ENCODE data around the gene DNAAF1.
"Not testable (repeated sequence)": the region's sequence is repeated elsewhere in the genome, so short reads cannot be mapped to it uniquely, and the experiment has no call there.

Gene DNAAF1

DNA sequence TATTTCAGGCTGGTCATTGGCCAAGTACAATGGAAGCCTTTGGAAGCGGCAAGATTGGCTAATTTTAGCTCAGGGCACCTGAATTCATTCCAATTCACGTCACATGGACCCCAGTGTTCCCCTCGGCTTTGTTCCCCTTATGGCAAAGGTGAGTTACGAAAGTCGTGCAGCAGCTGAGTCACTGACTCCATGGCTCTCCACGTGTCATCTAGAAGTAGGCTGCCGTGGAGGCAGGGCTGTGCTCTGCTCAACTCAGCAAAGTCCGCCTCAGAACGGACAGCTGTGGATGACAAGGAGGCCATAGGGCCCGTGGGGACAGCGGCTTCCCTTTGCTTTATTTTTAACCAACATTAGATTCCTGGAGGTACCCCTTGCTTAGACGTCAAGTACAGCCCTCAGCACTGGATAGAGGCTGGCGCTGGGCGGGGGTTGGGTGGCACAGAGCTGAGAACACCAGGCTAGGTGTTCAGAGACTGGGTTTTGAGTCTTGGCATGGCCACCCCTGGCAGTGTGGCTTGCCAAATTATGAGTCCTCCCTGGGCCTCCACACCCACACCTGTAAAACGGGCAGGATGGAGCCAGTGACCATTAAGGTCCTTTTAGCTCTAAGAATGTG, 69.5 kb downstream of the DNAAF1 start:
- DNase-seq (ENCODE audit: insufficient read length, low spot score) (no peak), FAIRE-seq (no peak)
- TF ChIP-seq PAX5 (IDR thresholded peaks at IDR 0.05; ENCODE audit: insufficient read depth, low read length, severe bottlenecking): no peak
- no peak for TF ChIP-seq POLR2A (IDR thresholded peaks at IDR 0.05; ENCODE audit: low read depth, low read length)
- TF ChIP-seq SPI1 (IDR thresholded peaks at IDR 0.05; ENCODE audit: low read depth, low read length): no peak
- no peak for TF ChIP-seq POU2F2 (IDR thresholded peaks at IDR 0.05; ENCODE audit: low read depth, low read length)
- no peak for TF ChIP-seq TAF1 (IDR thresholded peaks at IDR 0.05; ENCODE audit: low read depth, low read length)
- no peak for TF ChIP-seq POLR2AphosphoS5 (IDR thresholded peaks at IDR 0.05; ENCODE audit: low read depth, low read length)

DNA sequence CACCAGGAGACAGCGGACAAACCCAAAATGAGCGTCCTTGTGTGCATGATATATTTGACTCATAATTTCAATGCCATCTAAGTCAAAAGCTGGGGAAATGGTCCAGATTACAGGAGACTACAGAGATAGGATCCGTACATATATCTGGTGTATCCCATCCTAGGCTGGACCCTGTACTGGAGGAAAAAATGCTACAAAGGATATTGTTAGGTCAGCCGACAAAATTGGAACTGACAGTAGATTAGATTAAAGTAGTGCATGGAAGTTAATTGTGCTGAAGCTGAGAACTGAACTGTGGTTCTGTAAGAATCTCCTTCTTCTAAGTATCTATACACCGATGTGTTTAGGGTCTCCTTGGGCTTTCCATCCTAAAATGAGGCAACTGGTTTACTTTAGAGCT, 70.4 kb downstream of the DNAAF1 start:
- FAIRE-seq (no peak), DNase-seq (ENCODE audit: insufficient read length, low spot score) (no peak)
- TF ChIP-seq TAF1 (IDR thresholded peaks at IDR 0.05; ENCODE audit: low read depth, low read length) (no peak), POU2F2 (IDR thresholded peaks at IDR 0.05; ENCODE audit: low read depth, low read length) (no peak), SPI1 (IDR thresholded peaks at IDR 0.05; ENCODE audit: low read depth, low read length) (no peak), POLR2AphosphoS5 (IDR thresholded peaks at IDR 0.05; ENCODE audit: low read depth, low read length) (no peak), POLR2A (IDR thresholded peaks at IDR 0.05; ENCODE audit: low read depth, low read length) (no peak), PAX5 (IDR thresholded peaks at IDR 0.05; ENCODE audit: insufficient read depth, low read length, severe bottlenecking) (no peak)

DNA sequence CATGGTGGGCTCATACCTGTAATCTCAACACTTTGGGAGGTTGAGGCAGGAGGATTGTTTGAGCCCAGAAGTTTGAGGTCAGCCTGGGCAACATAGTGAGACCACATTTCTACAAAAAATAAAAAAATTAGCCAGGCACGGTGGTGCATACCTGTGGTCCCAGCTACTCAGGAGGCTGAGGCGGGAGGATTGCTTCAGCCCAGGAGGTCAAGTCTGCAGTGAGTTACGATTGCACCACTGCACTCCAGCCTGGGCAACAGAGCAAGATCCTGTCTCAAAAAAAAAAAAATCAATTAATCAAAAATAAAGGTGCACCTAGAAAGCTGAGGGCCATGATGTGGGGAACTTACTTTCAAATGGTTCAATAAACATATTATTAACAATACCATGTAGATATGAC, 71.0 kb downstream of the DNAAF1 start:
- FAIRE-seq; DNase-seq (ENCODE audit: insufficient read length, low spot score): not testable (repeated sequence)

DNA sequence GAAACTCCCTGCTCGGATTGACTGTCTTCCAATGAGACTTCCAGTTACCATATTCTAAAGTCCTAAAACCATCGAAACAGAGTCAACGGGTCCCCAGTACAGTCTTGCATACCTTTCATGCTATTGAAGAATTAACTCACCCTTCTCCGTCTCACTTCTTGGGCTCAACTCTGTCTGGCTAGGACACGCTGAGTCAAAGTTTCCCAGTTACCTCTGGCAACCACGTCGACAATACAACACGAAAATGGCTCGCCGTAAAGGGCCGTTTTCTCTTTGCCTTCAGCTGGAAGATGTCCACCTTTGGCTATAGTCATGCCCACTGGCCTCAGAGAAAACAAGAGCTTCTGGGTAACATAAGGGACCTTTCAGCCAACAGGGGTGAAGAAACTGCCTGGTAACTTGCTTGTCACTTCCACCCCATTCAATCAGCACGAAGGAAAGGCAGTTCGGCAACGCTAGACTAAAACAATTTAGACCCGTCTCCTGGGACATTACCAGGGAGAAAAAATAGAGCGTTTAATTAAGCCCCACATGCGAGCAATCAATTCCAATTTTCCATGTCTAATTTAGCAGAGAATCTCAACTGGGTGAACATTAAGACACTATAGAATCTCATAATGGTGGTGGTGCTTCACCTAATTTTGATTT, 73.2 kb downstream of the DNAAF1 start:
- no peak for FAIRE-seq
- TF ChIP-seq POLR2AphosphoS5 (IDR thresholded peaks at IDR 0.05; ENCODE audit: low read depth, low read length) (no peak), POU2F2 (IDR thresholded peaks at IDR 0.05; ENCODE audit: low read depth, low read length) (no peak), POLR2A (IDR thresholded peaks at IDR 0.05; ENCODE audit: low read depth, low read length) (no peak), SPI1 (IDR thresholded peaks at IDR 0.05; ENCODE audit: low read depth, low read length) (no peak), TAF1 (IDR thresholded peaks at IDR 0.05; ENCODE audit: low read depth, low read length) (no peak), PAX5 (IDR thresholded peaks at IDR 0.05; ENCODE audit: insufficient read depth, low read length, severe bottlenecking) (no peak)
- no peak for DNase-seq (ENCODE audit: insufficient read length, low spot score)

DNA sequence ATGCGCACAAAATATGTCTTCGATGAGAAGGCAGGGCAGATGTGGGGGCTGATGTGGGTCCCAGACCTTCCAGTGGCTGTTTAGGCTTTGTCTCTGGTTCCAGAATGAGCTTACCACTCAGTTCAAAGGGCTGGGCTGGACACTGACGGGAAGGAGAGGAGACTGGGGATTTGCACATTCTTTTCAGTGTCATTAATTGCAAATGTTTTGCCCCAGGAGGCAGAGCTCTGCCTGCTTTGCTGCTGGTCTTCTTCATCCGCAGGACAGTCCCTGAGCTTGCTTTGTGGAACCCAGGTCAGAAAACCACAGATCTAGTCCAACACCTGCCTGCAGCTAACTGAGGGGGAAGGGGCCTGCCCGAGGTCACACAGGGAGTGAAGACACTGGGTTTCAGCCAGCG, 73.8 kb downstream of the DNAAF1 start:
- TF ChIP-seq POLR2AphosphoS5 (IDR thresholded peaks at IDR 0.05; ENCODE audit: low read depth, low read length) (no peak), POU2F2 (IDR thresholded peaks at IDR 0.05; ENCODE audit: low read depth, low read length) (no peak), SPI1 (IDR thresholded peaks at IDR 0.05; ENCODE audit: low read depth, low read length) (no peak), TAF1 (IDR thresholded peaks at IDR 0.05; ENCODE audit: low read depth, low read length) (no peak), POLR2A (IDR thresholded peaks at IDR 0.05; ENCODE audit: low read depth, low read length) (no peak), PAX5 (IDR thresholded peaks at IDR 0.05; ENCODE audit: insufficient read depth, low read length, severe bottlenecking) (no peak)
- DNase-seq (ENCODE audit: insufficient read length, low spot score): no peak
- FAIRE-seq: no peak

DNA sequence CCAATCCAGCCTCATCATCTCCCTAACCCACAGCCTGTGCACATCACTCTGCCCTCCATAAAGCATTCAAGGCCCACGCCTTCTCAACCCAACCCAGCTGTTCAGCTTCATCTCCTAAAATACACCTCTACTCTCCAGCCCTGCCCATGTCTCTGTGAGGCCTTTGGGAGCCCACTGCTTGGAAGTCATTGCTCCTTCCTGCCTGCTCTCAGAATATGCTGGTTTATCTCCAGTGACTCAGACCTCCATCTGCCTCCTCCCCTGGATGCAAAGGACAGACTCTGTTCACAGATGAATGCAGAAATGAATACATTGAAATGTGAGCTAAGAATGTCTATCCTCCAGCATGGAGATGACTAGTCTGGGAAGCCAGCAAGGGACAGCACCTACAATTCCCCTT, 75.7 kb downstream of the DNAAF1 start:
- no peak for TF ChIP-seq POLR2A (IDR thresholded peaks at IDR 0.05; ENCODE audit: low read depth, low read length)
- no peak for TF ChIP-seq POU2F2 (IDR thresholded peaks at IDR 0.05; ENCODE audit: low read depth, low read length)
- no peak for TF ChIP-seq SPI1 (IDR thresholded peaks at IDR 0.05; ENCODE audit: low read depth, low read length)
- no peak for TF ChIP-seq TAF1 (IDR thresholded peaks at IDR 0.05; ENCODE audit: low read depth, low read length)
- no peak for TF ChIP-seq POLR2AphosphoS5 (IDR thresholded peaks at IDR 0.05; ENCODE audit: low read depth, low read length)
- no peak for TF ChIP-seq PAX5 (IDR thresholded peaks at IDR 0.05; ENCODE audit: insufficient read depth, low read length, severe bottlenecking)
- DNase-seq (ENCODE audit: insufficient read length, low spot score): no peak
- FAIRE-seq: no peak

DNA sequence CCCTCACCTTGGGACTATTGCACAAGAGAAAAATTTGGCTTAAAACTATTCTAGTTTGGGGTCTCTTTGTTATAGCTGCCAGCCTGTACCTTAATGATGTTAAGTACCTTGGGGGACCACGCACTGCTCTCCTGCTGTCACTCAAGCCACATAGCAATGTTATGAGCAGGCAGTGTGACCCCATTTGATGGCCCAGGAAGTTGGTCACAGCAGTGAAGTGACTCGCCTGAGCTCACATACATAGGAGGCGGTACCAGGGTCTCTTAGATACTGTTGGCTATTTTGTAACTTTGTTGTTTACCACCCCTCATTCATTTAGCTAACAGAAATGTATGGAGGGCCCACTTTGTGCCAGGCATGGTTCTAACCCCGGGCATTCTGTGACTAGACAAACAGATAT, 78.3 kb downstream of the DNAAF1 start:
- FAIRE-seq: no peak
- DNase-seq (ENCODE audit: insufficient read length, low spot score): no peak
- TF ChIP-seq POLR2AphosphoS5 (IDR thresholded peaks at IDR 0.05; ENCODE audit: low read depth, low read length) (no peak), POU2F2 (IDR thresholded peaks at IDR 0.05; ENCODE audit: low read depth, low read length) (no peak), TAF1 (IDR thresholded peaks at IDR 0.05; ENCODE audit: low read depth, low read length) (no peak), PAX5 (IDR thresholded peaks at IDR 0.05; ENCODE audit: insufficient read depth, low read length, severe bottlenecking) (no peak), SPI1 (IDR thresholded peaks at IDR 0.05; ENCODE audit: low read depth, low read length) (no peak), POLR2A (IDR thresholded peaks at IDR 0.05; ENCODE audit: low read depth, low read length) (no peak)

DNA sequence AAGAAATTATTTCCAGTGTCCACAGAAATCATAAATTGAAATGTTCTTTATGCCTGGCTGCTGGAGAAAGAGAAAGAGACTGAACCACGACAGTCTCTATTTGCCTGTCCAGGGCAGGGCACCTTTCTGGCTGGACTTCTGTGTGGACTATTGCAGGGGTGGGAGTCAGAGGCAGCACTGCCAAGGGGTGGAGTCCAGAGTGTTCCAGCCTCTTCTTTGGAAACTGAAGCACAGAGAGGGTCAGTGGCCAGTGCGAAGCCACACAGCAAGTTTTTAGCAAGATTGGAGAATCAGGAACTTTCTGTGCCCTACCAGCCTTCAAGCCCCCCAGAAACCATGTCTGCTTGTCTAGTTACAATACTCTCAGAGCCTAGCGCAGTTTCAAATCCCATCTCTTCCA, 79.4 kb downstream of the DNAAF1 start:
- no peak for FAIRE-seq
- no peak for TF ChIP-seq POLR2AphosphoS5 (IDR thresholded peaks at IDR 0.05; ENCODE audit: low read depth, low read length)
- TF ChIP-seq POLR2A (IDR thresholded peaks at IDR 0.05; ENCODE audit: low read depth, low read length): no peak
- no peak for TF ChIP-seq TAF1 (IDR thresholded peaks at IDR 0.05; ENCODE audit: low read depth, low read length)
- TF ChIP-seq PAX5 (IDR thresholded peaks at IDR 0.05; ENCODE audit: insufficient read depth, low read length, severe bottlenecking): no peak
- no peak for TF ChIP-seq POU2F2 (IDR thresholded peaks at IDR 0.05; ENCODE audit: low read depth, low read length)

DNA sequence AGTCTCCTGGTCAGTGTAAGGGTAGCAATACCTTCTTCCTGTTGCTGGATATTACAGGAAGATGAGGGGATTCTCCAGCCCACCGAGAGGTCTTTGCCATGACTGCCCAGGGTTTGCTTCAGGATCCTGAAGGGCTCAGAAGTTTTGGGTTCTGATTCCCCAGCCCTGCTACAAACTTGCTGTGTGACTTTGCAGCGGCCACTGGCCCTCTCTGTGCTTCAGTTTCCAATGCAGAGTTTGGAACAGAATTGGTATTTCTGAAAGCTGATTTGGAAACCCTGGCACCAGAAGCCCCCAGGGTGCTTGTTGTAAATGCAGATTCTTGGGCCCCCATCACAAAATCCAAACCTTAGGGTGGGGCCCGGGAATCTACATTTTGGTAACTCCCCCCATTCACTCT, 80.0 kb downstream of the DNAAF1 start:
- DNase-seq (ENCODE audit: insufficient read length, low spot score) (no peak), FAIRE-seq (no peak)
- TF ChIP-seq POU2F2 (IDR thresholded peaks at IDR 0.05; ENCODE audit: low read depth, low read length) (no peak), TAF1 (IDR thresholded peaks at IDR 0.05; ENCODE audit: low read depth, low read length) (no peak), SPI1 (IDR thresholded peaks at IDR 0.05; ENCODE audit: low read depth, low read length) (no peak), POLR2A (IDR thresholded peaks at IDR 0.05; ENCODE audit: low read depth, low read length) (no peak), PAX5 (IDR thresholded peaks at IDR 0.05; ENCODE audit: insufficient read depth, low read length, severe bottlenecking) (no peak), POLR2AphosphoS5 (IDR thresholded peaks at IDR 0.05; ENCODE audit: low read depth, low read length) (no peak)

More for the DNA sequence above, 79.4 kb downstream of the DNAAF1 start:
- no peak for DNase-seq (ENCODE audit: insufficient read length, low spot score)

DNA sequence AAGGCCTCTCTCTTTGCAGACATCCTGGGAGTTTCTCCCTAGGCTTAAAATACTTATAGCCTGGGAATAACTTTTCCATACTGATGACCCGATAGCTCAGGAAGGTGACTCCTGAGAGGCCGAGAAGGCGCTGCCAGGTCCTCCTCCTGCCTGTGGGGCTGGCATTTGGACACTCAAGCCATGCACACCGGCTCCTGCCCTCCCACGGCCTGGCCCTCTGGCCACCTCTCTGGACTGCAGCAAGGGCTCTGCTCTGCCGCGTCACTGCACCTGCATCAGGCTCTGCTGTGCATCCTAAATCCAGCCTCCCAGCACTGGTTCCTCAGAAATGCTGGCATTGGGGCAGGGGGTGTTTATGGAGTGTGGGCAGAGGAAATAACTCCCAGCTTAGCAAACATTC, 80.5 kb downstream of the DNAAF1 start:
- DNase-seq (ENCODE audit: insufficient read length, low spot score): no peak
- no peak for TF ChIP-seq POLR2AphosphoS5 (IDR thresholded peaks at IDR 0.05; ENCODE audit: low read depth, low read length)
- no peak for TF ChIP-seq SPI1 (IDR thresholded peaks at IDR 0.05; ENCODE audit: low read depth, low read length)
- TF ChIP-seq PAX5 (IDR thresholded peaks at IDR 0.05; ENCODE audit: insufficient read depth, low read length, severe bottlenecking): no peak
- TF ChIP-seq TAF1 (IDR thresholded peaks at IDR 0.05; ENCODE audit: low read depth, low read length): no peak
- no peak for TF ChIP-seq POU2F2 (IDR thresholded peaks at IDR 0.05; ENCODE audit: low read depth, low read length)
- no peak for TF ChIP-seq POLR2A (IDR thresholded peaks at IDR 0.05; ENCODE audit: low read depth, low read length)
- FAIRE-seq: no peak
